Activated CD8-positive, alpha-beta memory T cell treated with anti-CD3 and anti-CD28 coated beads for 48 hours (primary cell): ENCODE measurements around the gene TVP23A.

Experiments used
- DNase-seq, 3 experiments: peaks; one replicate each; pipeline ENCODE4 v3.0.0-alpha.2; 2020; ENCODE audit warnings: low read depth in 2 of 3, low spot score in 2 of 3

The TVP23A gene

GRCh38 chr16:10817963-10818941, at the start of gene TVP23A:
Gene TVP23A, minus strand, starts transcription at chr16:10818794. Its CDS starts 301 bp downstream, at chr16:10818493.
- no peak for DNase-seq

- DNase-seq = no peak
Measured at GRCh38 chr16:10868104-10868595, 49.6 kb upstream of the TVP23A start.

GRCh38 chr16:10867199-10867598, 48.6 kb upstream of the TVP23A start:
- DNase-seq = no peak

- DNase-seq = no peak
Measured at GRCh38 chr16:10865991-10866966, 47.7 kb upstream of the TVP23A start.

- no peak for DNase-seq
Measured at GRCh38 chr16:10862438-10862837, 43.8 kb upstream of the TVP23A start.

- no peak for DNase-seq
Measured at GRCh38 chr16:10859658-10860057, 41.1 kb upstream of the TVP23A start.

- no peak for DNase-seq
Measured at GRCh38 chr16:10859020-10859419, 40.4 kb upstream of the TVP23A start.

GRCh38 chr16:10858203-10858602, 39.6 kb upstream of the TVP23A start:
- no peak for DNase-seq

GRCh38 chr16:10856042-10856441, 37.4 kb upstream of the TVP23A start:
- no peak for DNase-seq

GRCh38 chr16:10852948-10853347, 34.4 kb upstream of the TVP23A start:
- DNase-seq = no peak

- DNase-seq = no peak
Measured at GRCh38 chr16:10852286-10852685, 33.7 kb upstream of the TVP23A start.

- no peak for DNase-seq
Measured at GRCh38 chr16:10851512-10851911, 32.9 kb upstream of the TVP23A start.

- no peak for DNase-seq
Measured at GRCh38 chr16:10850478-10850850, 31.9 kb upstream of the TVP23A start.

- DNase-seq = no peak
Measured at GRCh38 chr16:10849736-10850477, 31.3 kb upstream of the TVP23A start.

- no peak for DNase-seq
Measured at GRCh38 chr16:10847176-10847575, 28.6 kb upstream of the TVP23A start.

- DNase-seq = no peak
Measured at GRCh38 chr16:10846213-10846998, 27.8 kb upstream of the TVP23A start.

GRCh38 chr16:10840703-10841102, 22.1 kb upstream of the TVP23A start:
- no peak for DNase-seq

GRCh38 chr16:10839279-10839666, 20.7 kb upstream of the TVP23A start:
- no peak for DNase-seq

GRCh38 chr16:10838621-10839278, 20.2 kb upstream of the TVP23A start:
- no peak for DNase-seq
